Stimulated activated CD4-positive, alpha-beta T cell treated with anti-CD3 and anti-CD28 coated beads, Interleukin-2, amount 100 ng/mL, for 4 hours (primary cell): Measurements from ENCODE around the gene PLCB1.
"Not testable (repeated sequence)": the region's sequence is repeated elsewhere in the genome, so short reads cannot be mapped to it uniquely, and the experiment has no call there.

Source experiments
- DNase-seq: peaks from one replicate; pipeline ENCODE4 v3.0.0-alpha.2; 2020; ENCODE audit warnings: low read depth

Gene PLCB1

DNA sequence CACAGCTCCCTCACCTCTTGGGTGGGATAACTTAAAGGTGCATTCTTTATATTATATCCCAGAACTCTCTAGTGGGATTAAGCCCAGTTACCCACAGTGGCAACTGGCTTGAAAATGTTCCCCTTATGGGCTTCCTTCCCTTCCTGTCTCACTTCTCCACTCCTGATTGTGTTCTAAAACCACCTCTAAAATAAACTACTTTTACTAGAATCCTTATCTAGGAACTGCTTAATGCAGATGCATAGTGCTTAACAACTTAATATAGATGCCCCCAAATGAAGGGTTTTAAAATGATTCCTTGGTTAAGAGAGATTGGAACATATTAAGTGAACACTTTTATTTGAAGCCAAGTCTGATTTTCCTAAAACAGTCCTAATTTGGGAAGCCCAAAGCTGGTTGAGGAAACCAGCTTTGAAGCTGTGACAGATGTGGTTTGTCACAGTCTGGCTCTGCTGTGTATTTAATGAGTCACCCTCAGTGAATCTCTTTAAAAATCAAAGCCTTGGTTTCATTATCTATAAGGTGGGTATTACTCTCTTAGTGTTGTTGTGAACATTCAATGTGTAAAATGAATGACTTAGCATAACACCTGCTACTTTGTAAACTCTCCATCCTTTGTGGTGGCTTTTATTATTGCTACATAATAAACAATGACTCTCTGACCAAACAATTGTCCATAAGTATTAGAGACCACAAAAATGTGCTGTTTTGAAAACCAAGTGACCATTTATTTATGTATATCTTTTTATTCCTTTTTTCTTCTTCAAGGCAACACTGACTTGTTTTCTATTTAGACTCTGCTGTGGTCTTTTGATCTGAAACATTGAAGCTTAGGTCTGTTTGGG, 24.4 kb downstream of the PLCB1 start:
- no peak for DNase-seq

DNA sequence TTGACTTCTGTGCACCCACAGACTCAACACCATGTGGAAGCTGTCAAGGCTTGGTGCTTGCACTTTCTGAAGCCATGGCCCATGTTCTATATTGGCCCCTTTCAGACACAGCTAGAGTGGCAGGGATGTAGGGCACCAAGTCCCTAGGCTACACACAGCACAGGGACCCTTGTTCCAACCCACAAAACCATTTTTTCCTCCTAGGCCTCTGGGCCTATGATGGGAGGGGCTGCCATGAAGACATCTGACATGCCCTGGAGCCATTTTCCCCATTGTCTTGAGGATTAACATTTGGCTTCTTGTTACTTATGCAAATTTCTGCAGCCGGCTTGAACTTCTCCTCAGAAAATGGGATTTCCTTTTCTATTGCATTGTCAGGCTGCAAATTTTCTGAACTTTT, 27.2 kb downstream of the PLCB1 start:
- not testable (repeated sequence) for DNase-seq

DNA sequence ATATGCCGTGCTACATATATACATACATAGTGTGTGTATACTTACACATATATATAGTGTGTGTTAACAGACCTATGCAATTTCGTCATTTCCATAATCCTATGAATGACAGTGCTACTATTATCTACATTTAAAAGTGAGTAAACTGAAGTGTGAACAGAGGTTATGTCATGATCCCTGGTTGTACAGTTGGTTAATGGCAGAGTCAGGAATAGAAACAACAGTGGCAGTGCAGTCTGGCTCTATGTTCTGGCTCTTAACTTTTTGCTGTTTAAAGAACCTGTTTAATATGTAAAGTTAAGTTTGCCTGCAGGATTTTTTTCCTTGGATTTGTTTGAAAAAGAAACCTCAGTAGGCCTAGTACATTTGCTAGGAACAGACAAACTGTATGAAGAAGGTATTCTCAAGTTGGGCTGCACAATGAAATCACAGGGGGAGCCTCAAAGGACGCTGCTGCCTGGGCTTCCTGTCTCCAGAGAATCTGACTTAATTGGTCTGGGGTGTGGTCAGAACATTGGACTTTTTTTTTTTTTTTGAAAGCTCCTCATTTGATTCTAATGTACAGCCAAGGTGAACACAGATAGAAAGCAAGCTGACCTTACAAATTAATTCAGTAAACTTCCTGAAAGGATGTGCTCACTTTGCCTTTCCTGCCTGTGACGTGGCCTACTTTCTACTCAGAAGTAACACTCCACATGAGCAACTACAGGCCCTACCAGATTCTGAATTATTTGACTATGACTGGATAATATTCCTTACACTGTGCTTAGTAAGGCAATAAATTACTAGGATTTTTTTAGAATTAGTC, 29.4 kb downstream of the PLCB1 start:
- DNase-seq, result no peak

DNA sequence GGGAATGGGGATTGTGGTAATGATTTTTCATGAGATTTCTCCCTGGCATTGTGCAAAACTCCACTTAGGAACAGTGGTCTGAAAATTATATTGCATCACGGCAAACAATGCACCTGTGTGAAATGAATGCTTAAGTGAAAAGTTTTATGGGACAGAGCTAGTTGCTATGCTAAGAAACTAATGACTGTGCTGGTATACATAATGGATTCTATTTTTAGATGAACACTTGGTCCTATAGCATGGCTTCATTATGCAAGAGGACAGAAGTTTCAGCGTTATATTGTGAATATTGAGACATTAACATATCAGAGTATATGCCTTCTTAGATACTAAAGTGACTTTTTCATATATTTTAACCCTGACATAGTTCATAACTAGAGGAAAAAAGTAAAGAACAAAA, 30.5 kb downstream of the PLCB1 start:
- no peak for DNase-seq

DNA sequence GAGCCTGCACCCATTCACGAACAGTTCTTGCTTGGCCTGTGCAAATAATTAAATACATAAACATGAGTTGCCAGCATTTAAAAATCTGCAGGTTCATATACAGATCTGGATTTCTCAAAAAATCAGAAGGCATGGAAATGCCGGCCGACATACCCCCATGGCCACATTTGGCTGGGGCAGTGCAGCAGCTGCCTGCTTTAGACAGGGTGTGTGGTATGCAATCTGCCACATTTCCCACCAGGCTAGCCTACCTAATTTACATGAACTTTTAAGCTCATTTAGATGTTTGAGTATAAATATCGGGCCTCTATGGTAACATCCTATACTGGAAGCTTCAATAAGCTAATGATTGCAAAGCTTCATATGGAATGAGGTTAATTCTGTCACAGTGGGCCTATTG, 31.5 kb downstream of the PLCB1 start:
- DNase-seq, result no peak

GRCh38 chr20:8166730-8167129, 34.7 kb downstream of the PLCB1 start:
- DNase-seq, result no peak

DNA sequence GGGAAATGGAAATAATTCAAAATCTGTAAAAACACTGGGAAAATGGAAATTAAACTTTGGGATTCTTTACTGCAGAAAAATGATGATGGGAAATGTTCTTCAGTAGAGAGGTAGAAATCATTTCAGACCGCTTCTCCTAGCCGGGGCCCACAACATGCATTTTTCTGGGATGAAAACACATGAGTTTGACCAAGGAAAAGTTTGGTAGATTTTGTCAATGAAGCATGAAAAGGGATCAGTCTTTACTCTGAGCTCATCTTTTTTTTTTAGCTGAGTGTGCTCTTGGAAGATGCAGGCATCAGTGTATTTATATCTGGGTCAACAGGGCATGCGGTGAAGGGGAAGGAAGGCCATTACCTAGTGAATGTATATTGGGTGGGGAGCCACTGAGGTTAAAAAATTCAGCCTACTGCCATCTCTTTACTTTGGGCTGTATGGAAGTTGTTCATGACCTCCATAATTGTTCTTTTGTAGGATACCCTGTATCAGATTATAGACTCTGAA, 36.8 kb downstream of the PLCB1 start:
- DNase-seq, result no peak

- DNase-seq, result no peak
Measured at GRCh38 chr20:8170921-8171320, 38.9 kb downstream of the PLCB1 start.

DNA sequence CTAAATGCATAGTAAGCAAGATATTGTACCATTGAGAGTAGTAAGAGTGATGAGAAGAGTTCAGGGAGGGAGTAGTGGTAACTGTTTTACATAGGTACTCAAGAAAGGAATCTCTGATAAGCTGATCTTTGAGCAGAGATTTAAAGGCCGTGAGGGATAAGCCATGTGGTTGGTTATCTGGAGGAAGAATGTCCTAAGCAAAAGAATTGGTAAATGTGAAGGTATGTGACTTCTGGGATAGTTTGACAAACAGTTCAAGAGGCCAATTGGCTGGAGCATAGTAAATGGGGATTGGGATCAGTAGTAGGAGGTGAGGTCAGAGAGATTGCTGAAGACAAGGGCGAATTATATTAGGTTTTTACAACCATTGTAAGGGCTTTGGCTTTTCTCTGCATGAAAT, 40.1 kb downstream of the PLCB1 start:
- no peak for DNase-seq

DNA sequence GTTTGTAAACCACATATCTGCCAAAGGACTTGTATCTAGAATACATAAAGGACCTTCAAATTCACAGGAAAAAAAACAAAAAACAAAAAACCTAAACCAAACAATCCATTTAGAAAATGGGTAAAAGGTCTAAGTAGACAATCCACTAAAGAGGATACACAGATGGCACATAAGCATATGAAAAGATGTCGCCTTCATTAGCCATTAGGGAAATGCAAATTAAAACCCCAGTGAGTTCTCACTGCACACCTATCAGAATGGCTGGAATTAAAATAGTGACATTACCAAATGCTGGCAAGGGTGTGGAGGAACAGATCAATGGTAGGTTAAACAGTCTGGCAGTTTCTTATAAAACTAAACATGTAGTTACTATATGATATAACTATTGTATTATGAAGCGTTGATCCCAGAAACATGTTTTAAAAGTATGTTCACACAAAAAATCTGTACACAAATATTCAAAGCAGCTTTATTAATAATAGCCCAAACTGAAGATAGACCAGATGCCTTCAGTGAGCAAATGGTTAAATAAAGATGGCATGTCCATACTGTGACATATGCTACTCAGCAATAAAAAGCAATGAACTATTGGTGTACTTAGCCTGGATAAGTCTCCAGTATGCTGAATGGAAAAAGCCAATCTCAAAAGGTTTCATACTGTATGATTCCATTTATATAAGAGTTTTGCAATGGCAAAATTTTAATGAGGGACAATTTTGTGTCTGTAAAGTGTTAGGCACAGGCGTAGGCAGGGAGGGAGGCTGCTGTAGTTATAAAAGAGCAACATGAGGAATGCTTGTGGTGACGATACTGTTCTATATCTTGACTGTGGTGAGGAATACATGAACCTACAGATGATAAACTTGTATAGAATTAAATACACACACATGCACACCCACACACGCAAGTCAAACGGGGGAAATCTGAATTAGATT, 43.9 kb downstream of the PLCB1 start:
- no peak for DNase-seq

DNA sequence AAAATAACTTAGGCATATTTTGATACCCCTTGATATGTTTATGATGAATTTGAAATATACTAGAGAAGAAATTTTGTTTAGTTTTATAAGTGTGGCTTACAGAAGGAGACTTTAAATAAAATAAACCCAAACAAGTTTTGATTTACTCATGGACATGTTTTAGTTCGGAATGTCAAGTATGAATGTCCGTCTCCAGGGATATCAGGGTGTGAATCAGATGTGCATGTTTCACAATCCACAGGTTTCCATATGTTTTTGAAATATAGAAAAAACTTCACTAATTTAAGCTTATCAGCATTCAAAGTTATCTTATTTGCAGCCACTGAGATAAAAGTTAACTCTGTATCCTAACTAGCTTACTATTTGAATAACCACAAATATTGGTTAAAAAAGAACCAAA, 51.5 kb downstream of the PLCB1 start:
- no peak for DNase-seq

- DNase-seq, result no peak
Measured at GRCh38 chr20:8187740-8188139, 55.7 kb downstream of the PLCB1 start.

DNA sequence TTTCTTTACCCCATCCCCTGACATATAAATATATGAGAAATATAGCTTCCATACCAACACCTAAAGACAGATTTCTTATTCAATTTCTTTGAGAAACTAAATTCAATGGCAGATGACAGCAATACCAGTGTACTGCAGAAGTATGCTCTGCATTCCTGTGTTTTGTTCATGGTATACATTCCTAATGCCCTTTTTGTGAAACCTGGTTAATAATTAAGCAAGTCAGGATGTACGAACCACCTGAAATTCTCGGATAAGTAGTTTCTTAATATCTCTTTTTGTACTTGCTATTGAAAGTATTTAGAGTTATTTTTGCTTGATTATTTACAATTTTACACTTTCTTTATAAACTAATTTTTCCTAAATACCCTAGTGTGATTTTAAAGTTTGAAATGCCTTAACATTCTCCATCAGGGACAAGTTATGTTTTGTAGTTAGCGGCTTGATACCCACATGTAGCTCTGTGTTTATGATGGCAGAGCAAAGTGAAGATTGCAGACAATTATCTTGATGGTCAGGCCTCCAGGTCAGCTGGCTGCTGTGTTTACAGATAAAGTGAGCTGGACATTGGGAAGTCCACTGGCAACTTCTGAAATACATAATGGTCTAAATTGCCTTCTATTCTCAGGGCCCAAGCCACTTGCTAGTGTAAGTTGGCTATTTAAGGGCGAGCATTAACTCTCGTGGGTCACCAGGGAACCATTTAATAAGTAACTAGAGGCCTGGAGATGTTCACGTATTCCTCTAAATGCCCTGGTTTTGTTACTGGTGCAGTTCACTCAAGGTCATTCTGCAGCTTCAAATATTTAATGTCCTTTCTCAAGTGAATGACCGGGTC, 58.2 kb downstream of the PLCB1 start:
- DNase-seq, result no peak

- DNase-seq, result no peak
Measured at GRCh38 chr20:8194721-8195120, 62.7 kb downstream of the PLCB1 start.

DNA sequence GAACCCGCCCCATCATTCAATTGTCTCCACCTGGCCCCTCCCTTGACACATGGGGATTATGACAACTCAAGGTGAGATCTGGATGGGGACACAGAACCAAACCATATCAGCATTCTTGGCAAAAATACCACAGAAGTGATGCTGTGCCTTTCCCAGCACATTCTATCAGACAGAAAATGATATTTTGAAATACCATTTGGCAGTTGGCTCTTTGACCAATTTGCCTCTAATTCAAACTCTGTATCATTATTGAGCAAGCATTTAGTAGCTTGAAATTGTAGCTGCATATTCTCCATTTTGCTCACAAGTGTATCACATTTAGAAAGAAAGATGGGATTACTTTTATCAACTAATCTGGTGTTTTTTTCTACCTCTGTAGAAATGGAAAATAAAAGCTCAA, 64.0 kb downstream of the PLCB1 start:
- no peak for DNase-seq

- no peak for DNase-seq
Measured at GRCh38 chr20:8200220-8200619, 68.2 kb downstream of the PLCB1 start.

GRCh38 chr20:8203366-8203765, 71.3 kb downstream of the PLCB1 start:
- DNase-seq, result no peak

DNA sequence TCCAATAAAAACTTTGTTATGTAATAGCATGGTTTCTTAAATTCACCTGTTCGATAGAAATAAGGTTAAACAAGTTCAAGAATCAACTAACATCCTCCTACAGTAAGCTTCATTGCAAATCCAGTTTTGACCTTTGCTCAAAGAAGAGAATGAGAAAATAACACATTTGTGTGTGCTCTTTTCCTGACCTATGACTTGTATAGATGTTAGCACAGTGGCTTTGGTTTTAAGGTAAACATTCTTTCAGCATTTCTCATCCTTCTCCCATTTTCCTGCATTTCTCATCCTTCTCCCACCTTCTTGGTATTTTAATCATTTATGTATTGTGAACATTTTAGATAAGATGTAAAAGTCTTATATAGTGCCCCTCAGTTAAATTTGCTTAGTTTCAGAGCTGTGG, 73.9 kb downstream of the PLCB1 start:
- no peak for DNase-seq

DNA sequence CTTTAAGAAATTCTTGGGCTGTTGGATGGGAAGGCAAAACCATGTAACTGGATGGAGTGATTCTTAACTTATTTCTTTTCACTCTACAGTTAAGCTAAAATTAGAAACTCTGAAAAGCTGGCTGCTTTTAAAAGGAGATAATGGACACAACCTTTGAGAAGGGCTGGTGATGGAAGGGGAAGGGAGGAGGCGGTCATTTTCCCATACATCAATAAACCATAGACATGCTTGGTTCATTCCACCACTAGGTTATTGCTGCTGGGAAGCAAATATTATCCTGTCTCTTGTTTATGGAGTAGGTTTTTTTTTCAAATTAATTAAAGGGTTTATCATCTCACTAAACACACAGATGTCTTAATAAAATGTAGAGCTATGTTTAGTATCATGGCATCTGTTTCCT, 76.2 kb downstream of the PLCB1 start:
- DNase-seq, result no peak

DNA sequence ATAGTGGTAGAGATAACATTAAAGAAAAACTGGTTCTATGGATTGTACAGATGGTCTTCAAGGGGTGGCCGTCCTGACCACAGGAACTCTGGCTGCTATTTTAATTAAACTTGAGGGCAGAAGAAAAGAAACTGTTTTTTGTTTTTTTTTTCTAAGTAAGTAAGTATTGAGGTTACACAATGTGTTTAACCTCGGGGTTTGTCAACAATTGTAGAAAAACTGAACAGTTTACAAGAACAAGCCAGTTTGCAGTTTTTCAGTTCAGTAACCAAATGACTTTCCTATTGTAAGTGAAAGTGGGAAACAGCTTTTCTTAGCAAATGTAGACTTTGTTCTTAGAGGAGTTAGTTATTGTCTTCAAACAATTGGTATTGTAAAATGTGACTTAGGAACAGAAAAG, 77.0 kb downstream of the PLCB1 start:
- DNase-seq, result no peak

DNA sequence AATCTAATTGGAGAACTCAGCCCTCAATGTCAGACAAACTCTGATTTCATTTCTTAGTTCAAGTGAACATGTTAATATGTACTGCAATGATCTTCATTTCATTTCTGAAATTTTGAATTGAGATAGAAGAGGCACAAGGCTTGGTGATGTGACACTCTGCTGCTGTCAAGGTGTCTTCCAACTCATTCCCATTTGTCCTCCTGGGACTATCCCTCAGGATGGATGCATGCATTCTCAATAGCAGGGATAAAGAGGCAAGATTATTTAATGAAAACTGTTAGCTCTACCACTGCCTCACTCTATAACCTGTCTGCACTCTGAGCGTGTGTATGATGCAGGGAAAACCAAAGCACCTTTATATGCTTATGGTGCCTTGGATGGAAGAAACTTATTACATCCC, 78.7 kb downstream of the PLCB1 start:
- no peak for DNase-seq
